Endothelial cell (in vitro differentiated cells): ENCODE data around the gene ACOXL. TPM values are rescaled to one million over a fixed set of nuclear protein-coding genes. Genes with fewer than 3 reads are reported as not detected.

ENCODE experiments used
- DNase-seq: peaks from one replicate; pipeline ENCODE4 v3.0.0; 2021; ENCODE audit warnings: low spot score
- H3K27ac Mint-ChIP-seq: one replicate; pipeline ENCODE4 v1.8.0; 2021; ENCODE audit warnings: mixed read lengths, inconsistent platforms; ENCODE audit not compliant: unreplicated experiment
- H3K27me3 Mint-ChIP-seq: one replicate; pipeline ENCODE4 v1.8.0; 2021; ENCODE audit warnings: mild to moderate bottlenecking, moderate library complexity, mixed read lengths, inconsistent platforms; ENCODE audit not compliant: unreplicated experiment
- H3K36me3 Mint-ChIP-seq: one replicate; pipeline ENCODE4 v1.8.0; 2021; ENCODE audit warnings: mild to moderate bottlenecking, low read depth, mixed read lengths, inconsistent platforms; ENCODE audit not compliant: unreplicated experiment
- H3K4me1 Mint-ChIP-seq: one replicate; pipeline ENCODE4 v1.8.0; 2021; ENCODE audit warnings: mild to moderate bottlenecking, mixed read lengths, inconsistent platforms; ENCODE audit not compliant: unreplicated experiment
- H3K4me3 Mint-ChIP-seq: one replicate; pipeline ENCODE4 v1.8.0; 2021; ENCODE audit warnings: mild to moderate bottlenecking, mixed read lengths, inconsistent platforms; ENCODE audit not compliant: unreplicated experiment
- H3K9me3 Mint-ChIP-seq: one replicate; pipeline ENCODE4 v1.8.0; 2021; ENCODE audit warnings: mixed read lengths, inconsistent platforms; ENCODE audit not compliant: unreplicated experiment
- CTCF ChIP-seq: fragments of 200-600 bp; sonication (generic); IDR thresholded peaks from one replicate; pipeline ENCODE4 v1.5.0; 2021; ENCODE audit warnings: antibody characterized with exemption; ENCODE audit not compliant: unreplicated experiment
- total RNA-seq: library from RNA; stranded (reverse); fragmentation: NEBNext Ultra II Directional; extraction: Animal tissue kit (Norgen Biotek cat#: 25700); gene quantifications from one replicate; pipeline ENCODE4 v1.2.1, GENCODE V29; 2021; ENCODE audit not compliant: unreplicated experiment

Gene ACOXL
- total RNA-seq, 1 donor from 2014 or later: 0.44 TPM

- peaks cover 27% of the 10 kb centered on the region for H3K36me3 Mint-ChIP-seq
- no peak for TF ChIP-seq CTCF
- no peak overlapping the region for H3K4me3 Mint-ChIP-seq
- H3K27ac Mint-ChIP-seq: peak overlapping the region; percentile 89
- no peak for DNase-seq
- H3K4me1 Mint-ChIP-seq: peaks cover 66% of the 10 kb centered on the region
- H3K27me3 Mint-ChIP-seq: no peaks in the 10 kb centered on the region
- no peaks in the 10 kb centered on the region for H3K9me3 Mint-ChIP-seq
Observed at GRCh38 chr2:111161971-111162370, 429.6 kb downstream of the ACOXL start.

- TF ChIP-seq CTCF: no peak
- no peaks in the 10 kb centered on the region for H3K27me3 Mint-ChIP-seq
- no peaks in the 10 kb centered on the region for H3K9me3 Mint-ChIP-seq
- peak overlapping the region; percentile 89 for H3K27ac Mint-ChIP-seq
- peaks cover 64% of the 10 kb centered on the region for H3K4me1 Mint-ChIP-seq
- H3K36me3 Mint-ChIP-seq: peaks cover 25% of the 10 kb centered on the region
- H3K4me3 Mint-ChIP-seq: peak overlapping the region; percentile 53
- DNase-seq: peak; percentile 30
Observed at GRCh38 chr2:111162718-111163331, 430.5 kb downstream of the ACOXL start.

GRCh38 chr2:111164078-111164477 is 431.7 kb downstream of the ACOXL start:
- no peak overlapping the region for H3K27ac Mint-ChIP-seq
- H3K9me3 Mint-ChIP-seq: no peaks in the 10 kb centered on the region
- no peaks in the 10 kb centered on the region for H3K27me3 Mint-ChIP-seq
- peaks cover 22% of the 10 kb centered on the region for H3K36me3 Mint-ChIP-seq
- DNase-seq: no peak
- peaks cover 59% of the 10 kb centered on the region for H3K4me1 Mint-ChIP-seq
- H3K4me3 Mint-ChIP-seq: peak overlapping the region; percentile 37
- no peak for TF ChIP-seq CTCF

GRCh38 chr2:111165084-111165483 is 432.7 kb downstream of the ACOXL start:
- Mint-ChIP-seq H3K27me3 (no peaks in the 10 kb centered on the region), H3K9me3 (no peaks in the 10 kb centered on the region), H3K36me3 (peaks cover 19% of the 10 kb centered on the region), H3K27ac (no peak overlapping the region), H3K4me1 (peaks cover 49% of the 10 kb centered on the region), H3K4me3 (peak overlapping the region; percentile 22)
- DNase-seq: no peak
- TF ChIP-seq CTCF: no peak

GRCh38 chr2:111166115-111166514 is 433.7 kb downstream of the ACOXL start:
- Mint-ChIP-seq H3K4me1 (peaks cover 46% of the 10 kb centered on the region), H3K36me3 (peaks cover 16% of the 10 kb centered on the region), H3K27ac (no peak overlapping the region), H3K27me3 (no peaks in the 10 kb centered on the region), H3K4me3 (no peak overlapping the region), H3K9me3 (no peaks in the 10 kb centered on the region)
- no peak for TF ChIP-seq CTCF
- DNase-seq: no peak
